Stimulated activated CD4-positive, alpha-beta T cell treated with anti-CD3 and anti-CD28 coated beads, TNF-alpha, amount 100 ng/mL, for 48 hours (primary cell): ENCODE measurements around the gene ERICH6B.
"Not testable (repeated sequence)": the region's sequence is repeated elsewhere in the genome, so short reads cannot be mapped to it uniquely, and the experiment has no call there.

Source experiments
- DNase-seq, 3 donors: peaks; one replicate each; pipeline ENCODE4 v3.0.0-alpha.2; 2020; ENCODE audit warnings: low read depth in 3 of 3

Gene ERICH6B

DNA sequence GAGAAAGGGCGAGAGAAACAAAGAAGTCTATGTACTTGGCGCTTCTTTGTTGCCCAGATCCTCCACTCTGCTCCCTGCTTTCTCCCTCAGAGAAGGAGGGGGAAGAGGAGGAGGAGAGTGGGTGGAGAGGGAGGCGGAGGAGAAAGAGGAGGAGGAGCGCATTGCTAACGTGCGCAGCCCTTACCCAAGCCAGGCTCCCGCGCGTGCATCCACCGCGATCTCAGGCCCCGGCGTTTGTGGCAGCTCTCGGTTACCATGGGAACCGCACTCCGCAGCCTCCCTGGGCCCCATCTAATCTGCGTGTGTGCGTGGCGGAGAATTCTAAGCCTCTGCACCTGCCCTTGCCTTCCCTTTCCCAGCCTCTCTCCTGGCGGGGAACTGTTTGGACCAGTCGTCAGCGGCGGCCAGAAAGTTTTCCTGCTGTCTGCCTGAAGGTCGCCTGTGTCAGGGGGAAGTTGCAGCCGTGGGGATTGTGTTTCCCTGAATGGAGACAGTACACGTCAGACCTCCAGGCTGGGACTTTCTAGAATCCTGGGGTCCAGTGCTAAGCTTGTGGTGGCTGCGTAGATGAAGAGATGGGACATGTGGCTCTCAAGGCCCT lies at the start of gene ERICH6B:
TSS of gene ERICH6B (minus strand) at position 239 of the 601 bp plus-strand sequence. CDS start 18,734 bp downstream, outside the sequence.
- DNase-seq = no peak

DNA sequence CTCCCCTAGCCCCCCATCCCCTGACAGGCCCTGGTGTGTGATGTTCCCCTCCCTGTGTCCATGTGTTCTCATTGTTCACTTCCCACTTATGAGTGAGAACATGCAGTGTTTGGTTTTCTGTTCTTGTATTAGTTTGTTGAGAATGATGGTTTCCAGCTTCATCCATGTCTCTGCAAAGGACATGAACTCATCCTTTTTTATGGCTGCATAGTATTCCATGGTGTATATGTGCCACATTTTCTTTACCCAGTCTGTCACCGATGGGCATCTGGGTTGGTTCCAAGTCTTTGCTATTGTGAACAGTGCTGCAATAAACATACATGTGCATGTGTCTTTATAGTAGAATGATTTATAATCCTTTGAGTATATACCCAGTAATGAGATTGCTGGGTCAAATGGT lies 47.4 kb upstream of the ERICH6B start:
- not testable (repeated sequence) for DNase-seq

DNA sequence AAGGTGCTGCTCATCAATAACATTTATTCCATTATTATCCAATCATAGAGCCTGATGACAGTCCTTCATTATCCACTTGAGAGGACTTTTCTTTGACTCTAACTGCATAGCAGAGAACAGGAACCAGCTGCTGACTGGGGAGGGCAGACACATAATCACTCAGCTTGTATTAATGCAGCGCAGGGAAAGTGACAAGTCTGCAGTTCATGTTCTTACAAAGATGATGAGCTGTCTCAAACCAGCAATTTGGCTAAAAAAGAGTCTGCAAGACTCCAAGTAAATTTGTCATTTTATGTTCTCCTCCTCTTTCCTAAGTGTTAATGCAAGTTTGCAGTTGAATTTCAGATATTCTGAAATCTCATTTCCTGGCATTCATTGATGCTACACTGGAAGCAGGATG lies 46.6 kb upstream of the ERICH6B start:
- DNase-seq = no peak

DNA sequence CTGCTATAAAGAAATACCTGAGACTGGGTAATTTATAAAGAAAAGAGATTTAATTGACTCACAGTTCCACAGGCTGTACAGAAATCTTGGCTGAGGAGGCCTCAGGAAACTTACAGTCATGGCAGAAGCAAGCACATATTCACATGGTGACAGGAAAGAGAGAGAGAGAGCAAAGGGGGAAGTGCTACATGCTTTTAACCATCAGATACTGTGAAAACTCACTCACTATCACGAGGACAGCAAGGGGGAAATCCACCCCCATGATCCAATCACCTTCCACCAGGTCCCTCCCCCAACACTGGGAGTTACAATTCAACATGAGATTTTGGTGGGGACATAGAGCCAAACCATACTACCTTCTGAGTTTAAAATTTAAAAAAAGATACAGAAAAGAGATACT lies 44.9 kb upstream of the ERICH6B start:
- DNase-seq = not testable (repeated sequence)

DNA sequence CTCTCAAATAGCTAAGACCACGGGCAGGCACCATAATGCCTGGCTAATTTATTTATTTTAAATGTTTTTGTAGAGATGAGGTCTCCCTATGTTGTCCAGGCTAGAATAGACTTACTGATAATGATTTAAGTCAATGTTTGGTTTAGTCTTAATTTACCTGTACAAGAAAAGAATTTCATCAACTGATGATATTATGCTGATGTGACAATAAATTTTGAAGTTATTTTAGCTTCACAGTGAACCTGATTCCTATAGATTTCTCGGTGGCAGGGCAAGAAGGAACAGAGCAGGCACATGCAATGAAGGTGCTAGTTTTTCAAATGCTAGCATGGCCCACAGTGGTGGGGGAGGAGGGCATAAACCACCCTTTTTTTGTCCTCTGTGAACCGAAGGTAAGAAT lies 44.0 kb upstream of the ERICH6B start:
- no peak for DNase-seq

DNA sequence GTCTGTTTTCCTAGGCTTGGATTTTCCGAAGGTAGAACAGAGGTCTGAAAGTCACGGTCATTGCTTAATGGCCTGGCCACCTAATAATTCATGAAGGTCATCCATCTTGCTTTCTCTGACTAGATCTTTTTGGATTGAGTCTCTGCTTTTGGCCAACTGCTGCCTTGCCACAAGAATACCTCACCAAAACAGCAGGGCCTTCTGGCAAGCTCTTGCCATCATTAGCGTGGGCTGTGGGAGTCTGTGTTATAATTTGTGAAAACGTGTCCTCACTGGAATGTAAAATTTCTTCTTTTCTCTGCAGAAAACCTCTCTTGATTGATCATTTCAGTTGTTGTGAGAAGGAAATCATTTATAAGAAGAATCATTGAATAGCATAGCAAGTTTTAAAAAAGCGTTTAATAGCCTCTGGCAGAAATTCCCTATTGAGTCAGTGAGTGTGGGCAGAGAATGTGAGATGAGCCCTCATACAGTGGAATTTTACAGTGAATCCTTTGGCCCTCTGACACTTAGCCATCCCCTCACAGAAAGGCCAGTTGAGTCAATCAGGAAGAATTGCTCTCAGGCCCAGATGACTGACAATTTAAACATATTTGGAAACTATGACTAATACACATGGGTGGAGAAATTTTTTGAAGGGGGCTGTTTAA lies 43.2 kb upstream of the ERICH6B start:
- no peak for DNase-seq

DNA sequence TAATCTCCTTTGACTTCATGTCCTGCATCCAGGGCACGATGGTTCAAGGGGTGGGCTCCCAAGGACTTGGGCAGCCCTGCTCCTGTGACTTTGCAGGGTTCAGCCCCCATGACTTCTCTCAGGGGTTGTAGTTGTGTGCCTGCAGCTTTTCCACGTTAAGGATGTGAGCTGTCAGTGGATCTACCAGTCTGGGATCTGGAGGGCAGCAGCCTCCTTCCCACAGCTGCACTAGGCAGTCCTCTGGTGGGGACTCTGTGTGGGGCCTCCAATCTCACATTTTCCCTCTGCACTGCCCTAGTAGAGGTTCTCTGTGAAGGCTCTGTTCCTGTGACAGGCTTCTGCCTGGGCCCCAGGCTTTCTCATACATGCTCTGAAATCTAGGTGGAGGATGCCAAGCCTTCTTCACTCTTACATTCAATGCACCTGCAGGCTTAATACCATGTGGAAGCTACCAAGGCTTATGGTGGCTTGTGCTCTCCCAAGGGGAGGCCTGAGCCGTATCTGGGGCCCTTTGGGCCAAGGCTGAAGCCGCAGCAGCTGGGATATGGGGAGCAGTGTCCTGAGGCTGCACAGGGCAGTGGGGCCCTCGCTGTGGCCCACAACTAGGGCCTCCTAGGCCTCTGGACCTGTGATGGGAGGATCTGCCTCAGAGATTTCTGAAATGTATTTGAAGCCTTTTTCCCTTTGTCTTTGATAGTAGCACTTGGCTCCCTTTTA lies 39.3 kb upstream of the ERICH6B start:
- DNase-seq = no peak

DNA sequence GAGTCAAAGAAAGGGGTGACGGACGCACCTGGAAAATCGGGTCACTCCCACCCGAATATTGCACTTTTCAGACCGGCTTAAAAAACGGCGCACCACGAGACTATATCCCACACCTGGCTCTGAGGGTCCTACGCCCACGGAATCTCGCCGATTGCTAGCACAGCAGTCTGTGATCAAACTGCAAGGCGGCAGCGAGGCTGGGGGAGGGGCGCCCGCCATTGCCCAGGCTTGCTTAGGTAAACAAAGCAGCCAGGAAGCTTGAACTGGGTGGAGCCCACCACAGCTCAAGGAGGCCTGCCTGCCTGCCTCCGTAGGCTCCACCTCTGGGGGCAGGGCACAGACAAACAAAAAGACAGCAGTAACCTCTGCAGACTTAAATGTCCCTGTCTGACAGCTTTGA lies 29.7 kb upstream of the ERICH6B start:
- DNase-seq = not testable (repeated sequence)

DNA sequence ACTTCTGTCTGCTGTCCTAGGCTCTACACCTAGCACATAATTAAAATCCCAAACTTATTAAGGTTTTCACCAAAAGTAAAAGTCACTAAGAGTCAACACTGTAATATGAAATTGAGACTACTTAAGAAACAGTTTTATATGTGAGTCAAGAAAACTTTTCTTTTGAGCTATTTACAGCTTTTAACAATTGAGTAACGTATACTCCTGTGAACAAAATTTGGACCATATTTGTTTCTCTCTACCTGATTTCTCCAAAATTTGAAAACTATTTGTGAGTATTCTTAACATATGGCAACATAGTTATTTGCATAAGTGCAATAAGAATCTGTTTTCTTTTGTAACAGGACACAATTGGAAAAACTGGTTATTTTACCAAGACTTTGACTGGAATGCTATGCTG lies 26.6 kb upstream of the ERICH6B start:
- not testable (repeated sequence) for DNase-seq

DNA sequence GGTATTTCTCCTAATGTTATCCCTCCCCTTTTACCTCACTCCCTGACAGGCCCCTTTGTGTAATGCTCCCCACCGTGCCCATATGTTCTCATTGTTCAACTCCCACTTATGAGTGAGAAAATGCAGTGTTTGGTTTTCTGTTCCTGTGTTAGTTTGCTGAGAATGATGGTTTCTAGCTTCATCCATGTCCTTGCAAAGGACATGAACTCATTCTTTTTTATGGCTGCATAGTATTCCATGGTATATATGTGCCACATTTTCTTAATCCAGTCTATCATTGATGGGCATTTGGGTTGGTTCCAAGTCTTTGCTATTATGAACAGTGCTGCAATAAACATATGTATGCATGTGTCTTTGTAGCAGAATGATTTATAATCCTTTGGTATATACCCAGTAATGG lies 19.8 kb upstream of the ERICH6B start:
- not testable (repeated sequence) for DNase-seq

DNA sequence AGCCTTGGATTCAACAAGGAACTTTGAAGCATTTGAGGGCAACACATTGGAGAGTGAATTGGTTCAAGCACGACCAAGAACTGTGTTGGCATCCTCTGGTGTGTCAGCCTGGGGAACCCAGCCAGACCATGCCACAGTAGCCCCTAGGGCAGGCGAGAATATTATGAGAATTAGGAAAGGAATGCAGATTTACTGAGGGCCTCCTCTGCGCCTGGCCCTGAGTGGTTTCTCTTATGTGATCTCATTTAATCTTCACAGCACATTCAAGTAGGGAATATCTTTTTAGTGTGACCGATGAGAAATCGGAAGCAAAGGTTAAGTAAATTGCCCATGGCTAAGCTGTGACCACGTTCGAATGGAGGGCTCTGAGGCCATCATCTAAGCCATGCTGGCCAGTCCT lies 15.3 kb upstream of the ERICH6B start:
- DNase-seq = no peak

DNA sequence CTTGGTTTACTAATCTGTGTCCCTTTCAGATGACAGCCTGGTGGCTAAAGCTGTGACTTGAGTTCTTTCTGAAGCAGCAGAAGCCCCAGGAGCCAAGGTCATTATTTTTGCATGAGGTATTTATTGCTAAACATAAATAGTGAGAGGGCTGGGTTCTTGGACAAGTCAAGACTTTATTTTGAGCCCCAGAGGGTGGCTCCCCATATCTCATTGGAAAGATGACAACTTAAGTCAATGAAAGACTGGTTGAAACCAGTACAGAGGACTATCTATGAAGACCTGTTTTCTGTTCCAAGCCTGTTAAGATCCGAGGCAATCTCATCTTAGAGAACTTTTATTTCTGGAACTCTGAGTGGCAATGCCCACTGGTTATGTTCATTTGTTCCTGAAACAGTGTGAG lies 14.4 kb upstream of the ERICH6B start:
- no peak for DNase-seq

DNA sequence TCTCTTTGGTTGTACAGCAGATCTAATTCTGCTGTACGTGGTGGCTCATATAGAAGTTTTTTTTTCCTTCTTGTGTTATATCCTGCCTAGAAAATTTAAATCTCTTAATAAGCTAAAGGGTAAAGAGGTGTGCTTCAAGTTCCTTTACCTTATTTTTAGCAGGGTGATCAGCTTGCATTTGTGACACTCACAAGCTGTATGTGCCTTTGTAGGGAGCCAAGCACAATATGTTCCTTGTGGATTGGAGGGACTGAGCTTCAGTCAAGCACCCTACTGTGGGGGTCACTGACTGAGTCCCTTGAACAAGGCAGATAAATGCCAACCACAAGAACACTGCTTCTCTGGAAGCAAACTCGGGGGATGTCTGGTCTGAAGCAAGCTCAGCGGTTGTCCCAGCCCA lies 12.6 kb upstream of the ERICH6B start:
- no peak for DNase-seq

DNA sequence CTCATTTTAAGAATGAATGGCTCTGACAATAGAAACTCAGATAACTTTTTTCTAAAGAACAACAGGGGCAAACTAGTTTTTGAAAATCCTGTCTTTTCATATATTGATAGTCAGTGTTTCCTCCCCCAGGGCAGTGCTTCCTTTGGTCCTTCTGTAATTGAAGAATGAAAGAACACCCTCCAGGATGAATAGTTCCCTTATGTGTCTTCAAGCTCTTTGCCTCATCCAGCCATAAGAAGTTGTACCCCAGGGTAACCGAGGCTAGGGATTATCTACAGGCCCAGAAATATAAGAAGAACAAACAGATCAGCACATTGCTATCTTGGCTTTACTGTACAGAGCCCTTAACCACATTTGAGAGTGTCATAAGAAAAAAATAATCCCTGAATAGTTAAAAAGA lies 12.1 kb upstream of the ERICH6B start:
- DNase-seq = no peak

DNA sequence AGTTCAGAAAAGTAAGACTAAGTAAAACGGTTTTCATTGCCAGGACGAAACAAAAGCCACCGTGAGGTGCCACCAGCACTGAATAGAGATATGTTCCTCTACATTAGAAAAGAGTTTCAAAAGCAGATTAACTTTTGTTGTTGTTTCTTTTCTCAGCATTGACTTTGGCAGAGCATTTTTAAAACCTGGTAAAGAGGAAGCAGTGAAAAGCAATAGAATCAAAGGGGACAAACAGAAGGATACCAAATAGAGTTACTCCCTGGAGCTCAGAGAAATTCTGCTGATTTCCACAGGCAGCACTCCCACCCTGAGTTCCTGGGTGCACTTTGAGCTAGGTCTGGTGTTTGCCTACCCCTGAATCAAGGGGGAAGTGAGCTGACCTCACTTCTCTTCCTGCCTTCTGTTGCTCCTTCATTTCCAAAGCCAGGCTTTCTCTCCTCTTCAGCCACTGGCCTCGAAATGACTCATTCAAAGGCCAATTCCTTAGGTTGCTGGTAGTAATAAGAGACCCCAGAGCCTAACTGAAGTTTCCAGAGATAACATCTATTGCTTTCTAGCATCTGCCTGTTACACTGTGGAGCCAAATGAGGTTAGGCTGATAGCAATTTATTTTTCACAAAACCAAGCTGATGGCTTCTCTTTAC lies 11.3 kb upstream of the ERICH6B start:
- DNase-seq = no peak

DNA sequence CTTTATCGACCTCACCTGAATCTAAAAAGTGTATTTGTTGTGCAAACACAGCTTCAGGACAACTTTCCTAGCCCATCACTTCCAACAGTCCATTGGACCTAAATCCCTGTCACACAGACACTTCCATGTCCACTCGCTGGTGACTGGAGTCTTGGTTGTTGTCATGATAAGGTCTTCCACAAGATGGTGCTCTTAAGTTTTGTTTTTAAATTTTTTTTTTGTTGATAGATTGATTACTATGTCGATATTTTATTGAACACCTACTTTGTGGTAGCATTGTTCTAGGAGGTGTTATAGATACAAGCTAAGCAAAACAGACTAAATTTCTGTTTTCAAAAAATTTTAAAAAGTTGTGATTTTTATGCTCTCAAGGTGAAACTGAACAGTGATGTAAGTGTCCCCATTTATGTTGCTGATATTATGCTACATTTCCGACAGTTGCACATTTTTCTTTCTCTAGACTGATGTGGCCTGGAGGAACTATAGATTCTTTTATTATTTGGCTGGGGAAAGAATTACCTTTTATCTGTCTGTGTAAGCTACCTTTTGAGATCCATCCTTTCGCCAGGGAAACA lies 8.1 kb upstream of the ERICH6B start:
- no peak for DNase-seq

DNA sequence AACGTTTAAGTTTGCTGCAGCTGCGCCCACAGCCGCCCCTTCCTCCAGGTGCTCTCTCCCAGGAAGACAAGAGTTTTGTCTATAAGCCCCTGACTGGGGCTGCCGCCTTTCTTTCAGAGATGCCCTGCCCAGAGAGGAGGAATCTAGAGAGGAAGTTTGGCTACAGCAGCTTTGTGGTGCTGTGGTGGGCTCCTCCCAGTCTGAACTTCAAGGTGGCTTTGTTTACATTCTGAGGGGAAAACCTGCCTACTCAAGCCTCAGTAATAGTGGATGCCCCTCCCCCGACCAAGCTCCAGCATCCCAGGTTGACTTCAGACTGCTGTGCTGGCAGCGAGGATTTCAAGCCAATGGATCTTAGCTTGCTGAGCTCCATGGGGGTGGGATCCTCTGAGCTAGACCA lies 6.4 kb upstream of the ERICH6B start:
- no peak for DNase-seq

DNA sequence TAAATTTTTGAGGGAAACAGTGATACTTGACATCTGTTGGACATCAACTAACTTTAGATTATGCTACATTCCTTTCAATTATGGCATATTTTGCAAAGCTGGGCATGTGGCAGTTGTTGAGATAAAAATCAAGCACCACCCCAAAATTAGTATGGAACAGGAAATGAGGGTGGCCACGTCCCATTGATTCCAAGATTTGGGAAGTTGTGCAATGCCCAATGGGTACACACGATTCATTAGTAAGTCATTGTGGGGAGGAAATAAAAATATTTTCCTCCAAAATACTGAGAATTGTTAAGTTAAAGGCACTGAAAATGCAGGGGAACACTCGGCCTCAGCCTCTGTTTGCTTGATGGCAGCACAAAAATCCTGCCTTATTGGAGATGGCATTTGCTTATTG lies 7.6 kb downstream of the ERICH6B start:
- no peak for DNase-seq

DNA sequence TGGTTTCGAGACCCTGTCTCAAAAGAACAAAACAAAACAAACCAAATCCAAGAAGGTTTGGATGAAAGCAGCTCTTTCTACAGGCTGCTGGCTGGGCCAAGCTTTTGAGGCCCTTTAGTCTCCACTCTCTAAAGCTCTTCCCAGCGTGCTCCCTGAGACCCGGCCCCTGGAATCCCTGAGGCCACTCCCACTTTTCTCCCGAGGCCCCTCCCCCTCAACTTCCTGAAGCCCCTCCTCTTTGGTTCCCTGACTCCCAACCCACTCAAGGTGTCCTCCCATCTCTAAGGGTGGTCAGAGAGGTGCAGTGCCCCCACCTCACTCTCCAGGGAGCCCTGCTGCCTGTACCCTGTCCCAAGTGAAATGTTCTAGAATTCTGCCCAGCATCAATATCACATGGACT lies 10.6 kb downstream of the ERICH6B start:
- DNase-seq = no peak

DNA sequence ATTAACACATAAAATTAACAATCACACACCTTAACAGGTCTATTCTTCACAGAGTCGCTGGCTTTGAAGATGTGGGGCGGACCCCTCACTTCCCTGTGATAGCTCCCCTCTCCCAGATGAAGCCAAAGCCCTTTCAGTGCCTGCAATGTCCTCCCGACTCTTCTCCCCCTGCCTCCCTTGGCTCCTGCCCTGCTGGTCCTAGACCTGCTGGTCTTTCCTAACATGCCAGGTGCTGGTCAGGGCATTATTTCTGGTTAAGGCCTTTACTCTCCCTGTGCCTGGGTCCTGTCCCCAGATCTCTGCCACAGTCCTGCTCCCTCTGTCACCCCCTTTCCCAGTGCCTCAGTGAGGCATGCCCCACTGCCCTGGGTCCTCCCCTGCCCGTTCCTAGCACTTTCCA lies 12.2 kb downstream of the ERICH6B start:
- DNase-seq = no peak

DNA sequence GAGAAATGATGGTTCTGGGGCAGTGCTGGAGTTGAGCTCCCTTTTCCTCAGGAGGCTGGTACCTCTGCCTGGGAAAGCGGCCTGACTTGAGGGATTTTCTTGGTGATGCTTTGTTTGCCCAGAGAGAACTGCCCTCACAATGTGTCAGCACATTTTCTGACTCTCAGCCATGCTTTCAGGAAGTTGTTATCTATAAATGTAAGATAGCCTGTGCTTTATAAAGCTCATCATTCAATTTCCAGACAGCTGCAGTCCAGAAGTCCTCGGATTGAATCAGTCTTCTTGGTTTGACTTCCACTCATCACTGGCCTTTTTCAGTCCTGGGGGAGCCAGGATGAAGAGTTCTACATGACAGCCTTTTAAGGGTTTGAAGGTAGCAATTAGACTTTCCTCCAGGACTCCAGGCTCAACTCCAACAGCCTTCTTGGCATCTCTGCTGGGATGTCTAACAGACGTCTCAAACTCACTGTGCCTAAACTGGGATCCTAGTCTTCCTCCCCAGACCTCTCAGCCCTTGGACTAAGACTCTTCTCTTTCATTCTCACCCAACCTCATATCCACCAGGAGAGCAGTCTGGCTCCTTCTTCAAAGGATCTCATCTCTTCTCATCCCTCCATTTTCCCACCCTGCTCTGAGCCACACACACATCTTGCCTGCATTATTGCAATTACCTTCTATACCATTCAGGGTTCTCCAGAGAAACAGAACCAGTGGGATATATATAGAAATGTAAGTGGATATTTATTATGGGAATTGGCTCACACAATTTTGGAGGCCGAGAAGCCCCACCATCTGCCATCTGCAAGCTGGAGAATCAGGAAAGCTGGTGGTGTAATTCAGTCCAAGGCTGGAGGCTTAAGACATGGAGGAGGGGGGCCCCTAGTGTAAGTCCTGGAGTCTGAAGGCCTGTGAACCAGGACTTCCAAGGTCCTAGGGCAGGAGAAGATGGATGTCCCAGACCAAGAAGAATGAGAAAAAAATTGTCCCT lies 13.1 kb downstream of the ERICH6B start:
- DNase-seq = no peak
